SK-N-SH treated with all-trans-retinoic acid at 6 μM for 48 hours (cell line): ENCODE results near the gene SERPINB8.

Experiments used
- CSRNP3 ChIP-seq: fragments of 250-450 bp; sonication (Bioruptor Pico); IDR thresholded peaks from 2 replicates; pipeline ENCODE4 v1.5.1; 2021; ENCODE audit warnings: mild to moderate bottlenecking, moderate library complexity
- PATZ1 ChIP-seq: fragments of 250-450 bp; sonication (Bioruptor Pico); IDR thresholded peaks from 2 replicates; pipeline ENCODE4 v1.8.0; 2020; ENCODE audit warnings: mild to moderate bottlenecking, moderate library complexity, borderline replicate concordance
- ZFP3 ChIP-seq: fragments of 250-450 bp; sonication (Bioruptor Pico); IDR thresholded peaks from 2 replicates; pipeline ENCODE4 v1.5.0; 2020; ENCODE audit warnings: mild to moderate bottlenecking, moderate library complexity

- TF ChIP-seq CSRNP3 (CRISPR knock-in tag) (no peak), PATZ1 (no peak), ZFP3 (CRISPR knock-in tag) (no peak)
Measured at GRCh38 chr18:63922049-63922448, 47.8 kb upstream of the SERPINB8 start.
